ENCODE measurements around the gene EFL1.

EFL1 gene

GRCh38 chr15:82181371-82181770, 81.2 kb downstream of the EFL1 start:
- Histone ChIP-seq H3K27me3 (ENCODE audit: low read depth) (no peaks in the 10 kb centered on the region), H3K4me1 (peaks cover 23% of the 10 kb centered on the region), H3K9me3 (no peaks in the 10 kb centered on the region), H3K36me3 (replicated peaks) (no peaks in the 10 kb centered on the region), H3K4me3 (no peak overlapping the region)
- in situ Hi-C loops (cut with MboI; ENCODE audit: low sequenced_read_pairs) = no loop called here
- DNase-seq (ENCODE audit: low spot score in 2 of 2) = no peak

DNA sequence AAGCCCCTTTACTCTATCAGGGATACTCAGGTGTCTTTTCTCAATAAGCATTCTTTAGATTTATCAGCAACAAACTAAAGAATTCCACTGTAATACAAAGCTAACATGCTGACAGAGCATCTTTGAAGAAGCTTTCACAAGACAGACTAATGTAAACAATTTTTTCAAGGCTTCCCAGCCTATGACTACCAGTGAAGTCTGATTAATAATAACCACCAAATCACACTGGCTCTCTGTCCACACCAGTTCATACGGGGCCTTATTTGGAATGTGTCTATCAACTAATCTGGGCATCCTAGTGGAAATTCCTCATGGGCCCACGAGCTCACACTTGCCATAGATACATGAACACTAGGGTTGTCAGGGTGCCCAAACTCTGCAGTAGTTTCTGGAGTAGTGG, 84.5 kb downstream of the EFL1 start:
- H3K9me3 ChIP-seq = no peaks in the 10 kb centered on the region
- in situ Hi-C loops (cut with MboI; ENCODE audit: low sequenced_read_pairs) = no loop called here
- no peak overlapping the region for H3K4me3 ChIP-seq
- peaks cover 7% of the 10 kb centered on the region for H3K4me1 ChIP-seq
- no peaks in the 10 kb centered on the region for H3K36me3 ChIP-seq (replicated peaks)
- DNase-seq (ENCODE audit: low spot score in 2 of 2) = no peak
- H3K27me3 ChIP-seq (ENCODE audit: low read depth) = no peaks in the 10 kb centered on the region

DNA sequence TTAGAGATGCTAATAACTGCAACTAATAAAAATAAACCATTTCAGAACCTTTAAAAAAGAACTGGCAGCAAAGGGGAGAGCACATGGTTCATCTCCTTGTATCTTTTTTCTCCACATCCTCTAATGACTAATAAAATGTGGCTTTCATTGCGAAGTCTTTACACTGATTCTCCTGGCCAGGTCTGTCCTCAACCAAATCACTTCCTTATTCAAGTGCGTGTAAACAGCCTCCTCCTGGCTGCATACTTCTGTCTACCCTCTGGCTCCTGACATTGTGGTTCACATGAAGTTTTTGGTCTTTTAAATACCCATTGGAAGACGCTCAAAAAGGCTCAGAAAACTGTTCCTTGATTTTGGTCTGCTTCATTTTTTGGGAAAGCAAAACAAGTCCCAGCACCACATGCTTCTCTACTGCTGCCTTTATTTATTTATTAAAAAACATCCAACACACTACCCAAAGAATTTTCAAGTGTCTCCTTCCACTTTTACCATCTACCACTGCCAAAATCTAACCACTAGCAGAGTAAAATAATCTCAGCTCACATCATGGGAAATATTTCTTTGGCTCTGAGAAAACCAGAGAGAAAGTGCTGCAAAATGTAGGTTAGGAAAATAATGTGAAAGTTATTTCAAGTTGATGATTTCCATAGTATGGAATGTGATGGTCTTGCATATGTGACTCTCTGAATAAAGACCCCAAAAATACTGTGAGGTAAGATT, 85.1 kb downstream of the EFL1 start:
- no peak for DNase-seq (ENCODE audit: low spot score in 2 of 2)
- in situ Hi-C loops (cut with MboI; ENCODE audit: low sequenced_read_pairs) = no loop called here
- no peaks in the 10 kb centered on the region for H3K9me3 ChIP-seq
- H3K4me3 ChIP-seq = no peak overlapping the region
- H3K27me3 ChIP-seq (ENCODE audit: low read depth) = no peaks in the 10 kb centered on the region
- no peaks in the 10 kb centered on the region for H3K36me3 ChIP-seq (replicated peaks)
- H3K4me1 ChIP-seq = peaks cover 11% of the 10 kb centered on the region

DNA sequence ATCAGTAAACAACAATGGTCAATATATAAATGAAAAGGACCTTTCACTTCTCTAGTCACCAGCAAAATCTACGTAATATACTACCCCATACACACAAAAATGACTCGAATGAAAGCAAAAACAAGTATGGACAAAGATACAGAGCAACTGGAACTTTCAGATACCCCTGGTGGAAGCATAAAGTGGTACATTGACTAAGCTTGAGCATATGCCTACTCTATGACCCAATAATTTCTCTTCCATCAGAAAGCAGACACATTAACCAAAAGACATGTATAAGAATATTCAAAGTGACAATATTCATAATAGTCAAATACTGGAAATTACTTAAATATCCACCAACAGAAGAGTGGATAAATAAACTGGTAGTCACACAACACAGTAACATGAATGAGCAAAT, 86.0 kb downstream of the EFL1 start:
- in situ Hi-C loops (cut with MboI; ENCODE audit: low sequenced_read_pairs) = no loop called here

DNA sequence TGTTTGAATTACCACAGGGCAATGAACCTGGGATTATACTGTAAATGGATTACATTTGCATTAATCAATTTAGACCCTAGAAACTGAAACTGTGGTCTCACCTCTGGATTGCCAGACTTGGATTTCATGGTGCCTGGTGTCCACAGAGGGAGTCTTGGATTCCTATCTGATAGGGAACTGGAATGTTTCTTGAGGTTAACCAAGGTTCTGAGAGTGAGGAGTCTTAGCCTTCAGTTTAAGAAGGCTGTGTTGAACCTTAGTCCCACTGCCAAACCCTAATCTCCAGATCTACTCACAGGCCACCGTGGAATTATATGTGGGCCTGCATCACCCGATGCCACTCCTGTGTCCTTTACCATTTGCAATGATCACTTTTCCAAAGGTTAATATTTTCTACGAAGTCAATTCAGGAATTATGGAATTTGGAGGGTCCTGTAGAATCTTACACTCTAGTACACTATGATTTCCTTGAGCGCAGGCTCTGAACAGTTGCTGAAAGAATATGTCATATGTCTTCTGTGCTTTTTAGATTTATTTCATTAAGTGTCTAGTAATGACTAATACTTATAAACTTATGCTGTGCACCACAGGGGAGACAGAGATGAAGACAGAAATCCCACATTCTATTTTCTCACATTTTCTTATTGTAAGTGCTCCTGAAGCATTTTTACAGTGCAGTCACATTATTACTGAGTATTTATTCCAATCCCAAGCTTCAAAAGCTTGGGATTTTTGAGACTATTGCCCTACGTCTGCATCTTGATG, 87.9 kb downstream of the EFL1 start:
- no peaks in the 10 kb centered on the region for H3K9me3 ChIP-seq
- no peaks in the 10 kb centered on the region for H3K36me3 ChIP-seq (replicated peaks)
- no peak overlapping the region for H3K4me3 ChIP-seq
- in situ Hi-C loops (cut with MboI; ENCODE audit: low sequenced_read_pairs) = no loop called here
- H3K4me1 ChIP-seq = peaks cover 12% of the 10 kb centered on the region
- no peaks in the 10 kb centered on the region for H3K27me3 ChIP-seq (ENCODE audit: low read depth)
- no peak for DNase-seq (ENCODE audit: low spot score in 2 of 2)

More for the DNA sequence above, 86.0 kb downstream of the EFL1 start:
- H3K4me1 ChIP-seq = peaks cover 12% of the 10 kb centered on the region
- no peaks in the 10 kb centered on the region for H3K27me3 ChIP-seq (ENCODE audit: low read depth)
- no peaks in the 10 kb centered on the region for H3K9me3 ChIP-seq
- no peaks in the 10 kb centered on the region for H3K36me3 ChIP-seq (replicated peaks)
- DNase-seq (ENCODE audit: low spot score in 2 of 2) = no peak
- no peak overlapping the region for H3K4me3 ChIP-seq

DNA sequence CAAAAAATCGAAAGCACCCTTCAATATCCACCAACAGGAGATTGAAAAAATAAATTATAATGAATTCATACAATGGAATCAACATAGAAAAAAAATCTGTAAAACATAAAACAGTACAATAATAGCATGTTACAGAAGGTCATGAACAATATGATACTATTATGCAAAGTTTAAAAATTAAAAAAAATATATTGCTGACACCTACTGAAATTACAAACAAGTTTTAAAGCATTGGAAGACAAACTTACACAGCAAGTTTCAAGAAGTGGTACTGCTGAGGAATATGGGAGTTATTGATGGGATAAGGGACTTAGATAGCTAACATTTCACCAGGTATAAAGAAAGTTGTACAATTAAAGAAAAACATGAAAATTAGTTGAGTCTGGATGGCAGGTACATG, 89.4 kb downstream of the EFL1 start:
- in situ Hi-C loops (cut with MboI; ENCODE audit: low sequenced_read_pairs) = no loop called here

GRCh38 chr15:82172506-82172905, 90.0 kb downstream of the EFL1 start:
- Histone ChIP-seq H3K4me3 (no peak overlapping the region), H3K4me1 (peaks cover 12% of the 10 kb centered on the region), H3K9me3 (no peaks in the 10 kb centered on the region), H3K36me3 (replicated peaks) (no peaks in the 10 kb centered on the region), H3K27me3 (ENCODE audit: low read depth) (no peaks in the 10 kb centered on the region)
- in situ Hi-C loops (cut with MboI; ENCODE audit: low sequenced_read_pairs) = no loop called here
- no peak for DNase-seq (ENCODE audit: low spot score in 2 of 2)

More for the DNA sequence above, 89.4 kb downstream of the EFL1 start:
- no peak for DNase-seq (ENCODE audit: low spot score in 2 of 2)
- Histone ChIP-seq H3K36me3 (replicated peaks) (no peaks in the 10 kb centered on the region), H3K4me1 (peaks cover 12% of the 10 kb centered on the region), H3K9me3 (no peaks in the 10 kb centered on the region), H3K27me3 (ENCODE audit: low read depth) (no peaks in the 10 kb centered on the region), H3K4me3 (no peak overlapping the region)

GRCh38 chr15:82168757-82169156, 93.8 kb downstream of the EFL1 start:
- no peaks in the 10 kb centered on the region for H3K9me3 ChIP-seq
- H3K36me3 ChIP-seq (replicated peaks) = no peaks in the 10 kb centered on the region
- H3K4me1 ChIP-seq = peaks cover 7% of the 10 kb centered on the region; the same call in 1 of the 2 replicates
- DNase-seq (ENCODE audit: low spot score in 2 of 2) = no peak
- no peaks in the 10 kb centered on the region for H3K27me3 ChIP-seq (ENCODE audit: low read depth)
- no peak overlapping the region for H3K4me3 ChIP-seq
- in situ Hi-C loops (cut with MboI; ENCODE audit: low sequenced_read_pairs) = no loop called here

- Histone ChIP-seq H3K4me1 (peaks cover 7% of the 10 kb centered on the region; the same call in 1 of the 2 replicates), H3K9me3 (no peaks in the 10 kb centered on the region), H3K4me3 (no peak overlapping the region), H3K36me3 (replicated peaks) (no peaks in the 10 kb centered on the region), H3K27me3 (ENCODE audit: low read depth) (no peaks in the 10 kb centered on the region)
- in situ Hi-C loops (cut with MboI; ENCODE audit: low sequenced_read_pairs) = no loop called here
- no peak for DNase-seq (ENCODE audit: low spot score in 2 of 2)
These were observed 94.2 kb downstream of the EFL1 start for GRCh38 chr15:82168296-82168695.

GRCh38 chr15:82165948-82166376, 96.6 kb downstream of the EFL1 start:
- in situ Hi-C loops (cut with MboI; ENCODE audit: low sequenced_read_pairs) = no loop called here
- no peaks in the 10 kb centered on the region for H3K4me1 ChIP-seq
- no peak overlapping the region for H3K4me3 ChIP-seq
- no peaks in the 10 kb centered on the region for H3K27me3 ChIP-seq (ENCODE audit: low read depth)
- DNase-seq (ENCODE audit: low spot score in 2 of 2) = no peak
- 0 out of 2 replicates have a peak, but pooled peaks cover 3% of the 10 kb centered on the region for H3K36me3 ChIP-seq (replicated peaks)
- no peaks in the 10 kb centered on the region for H3K9me3 ChIP-seq

DNA sequence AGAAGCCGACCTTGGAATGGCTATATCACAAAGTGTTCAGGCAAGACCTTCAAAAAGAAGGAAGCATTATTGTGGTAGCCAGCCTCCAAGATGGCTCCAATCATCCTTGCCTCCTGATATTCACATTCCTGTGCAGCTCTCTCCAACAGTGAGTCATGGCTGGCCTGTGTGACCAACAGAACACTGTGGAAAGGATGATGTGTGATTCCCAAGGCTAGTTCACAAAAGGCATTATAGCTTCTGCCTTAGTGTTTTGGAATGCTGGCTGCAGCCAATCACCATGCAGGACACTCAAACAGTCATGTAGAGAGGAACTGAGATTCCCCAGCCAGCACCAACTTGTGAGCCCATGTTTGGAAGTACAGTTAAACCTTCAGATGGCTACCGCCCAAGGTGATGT, 102.6 kb downstream of the EFL1 start:
- no peak overlapping the region for H3K4me3 ChIP-seq
- no peaks in the 10 kb centered on the region for H3K9me3 ChIP-seq
- H3K36me3 ChIP-seq (replicated peaks) = peaks cover 14% of the 10 kb centered on the region; the same call in 1 of the 2 replicates
- DNase-seq (ENCODE audit: low spot score in 2 of 2) = no peak
- no peaks in the 10 kb centered on the region for H3K27me3 ChIP-seq (ENCODE audit: low read depth)
- in situ Hi-C loops (cut with MboI; ENCODE audit: low sequenced_read_pairs) = no loop called here
- H3K4me1 ChIP-seq = no peaks in the 10 kb centered on the region

DNA sequence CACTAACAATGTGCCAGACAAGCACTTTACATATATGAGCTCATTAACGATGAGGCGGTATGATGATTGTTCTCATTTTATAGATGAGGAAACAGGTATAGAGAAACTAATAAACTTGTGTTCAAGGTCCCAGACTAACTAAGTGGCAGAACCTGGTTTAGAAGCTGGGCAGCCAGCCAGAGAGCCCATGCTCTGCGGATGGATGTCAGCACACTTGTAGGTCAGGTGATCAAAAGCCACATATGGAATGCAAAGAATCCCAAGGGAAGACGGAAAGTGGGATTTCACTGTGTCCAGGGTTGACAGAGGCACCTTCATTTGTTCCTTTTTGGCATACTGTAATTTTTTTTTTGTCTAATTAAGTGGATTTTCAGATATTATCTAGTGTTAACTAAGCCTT, 103.7 kb downstream of the EFL1 start:
- in situ Hi-C loops (cut with MboI; ENCODE audit: low sequenced_read_pairs) = no loop called here
- Histone ChIP-seq H3K36me3 (replicated peaks) (peaks cover 14% of the 10 kb centered on the region; the same call in 1 of the 2 replicates), H3K9me3 (no peaks in the 10 kb centered on the region)

DNA sequence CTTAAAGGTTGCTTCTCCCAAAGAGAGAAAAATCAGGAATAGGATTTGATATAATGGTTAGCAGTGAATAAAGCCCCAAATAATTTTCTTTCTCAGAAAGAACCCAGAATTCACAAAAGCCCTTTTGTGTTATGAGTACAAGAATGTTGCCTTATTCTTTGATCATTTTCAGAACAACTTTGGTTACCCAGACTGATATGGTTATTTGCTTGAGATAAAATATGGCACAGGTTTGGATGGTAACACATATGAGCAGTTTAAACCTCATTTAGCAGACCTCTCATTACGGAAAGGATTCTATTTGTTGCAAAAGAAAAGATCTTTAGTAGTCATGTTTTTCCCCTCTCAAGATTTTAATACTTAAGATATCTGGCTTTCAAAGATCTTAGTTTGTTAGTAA, 111.9 kb downstream of the EFL1 start:
- in situ Hi-C loops (cut with MboI; ENCODE audit: low sequenced_read_pairs) = no loop called here
- Histone ChIP-seq H3K4me3 (no peak overlapping the region), H3K4me1 (no peaks in the 10 kb centered on the region), H3K27me3 (ENCODE audit: low read depth) (no peaks in the 10 kb centered on the region), H3K9me3 (no peaks in the 10 kb centered on the region), H3K36me3 (replicated peaks) (peaks cover 8% of the 10 kb centered on the region)
- no peak for DNase-seq (ENCODE audit: low spot score in 2 of 2)

More for the DNA sequence above, 103.7 kb downstream of the EFL1 start:
- H3K4me1 ChIP-seq = no peaks in the 10 kb centered on the region
- no peak for DNase-seq (ENCODE audit: low spot score in 2 of 2)
- no peaks in the 10 kb centered on the region for H3K27me3 ChIP-seq (ENCODE audit: low read depth)
- no peak overlapping the region for H3K4me3 ChIP-seq

GRCh38 chr15:82146990-82147461, 115.5 kb downstream of the EFL1 start:
- in situ Hi-C loops (cut with MboI; ENCODE audit: low sequenced_read_pairs) = no loop called here
- H3K27me3 ChIP-seq (ENCODE audit: low read depth) = no peaks in the 10 kb centered on the region
- DNase-seq (ENCODE audit: low spot score in 2 of 2) = no peak
- H3K4me1 ChIP-seq = no peaks in the 10 kb centered on the region
- no peak overlapping the region for H3K4me3 ChIP-seq
- no peaks in the 10 kb centered on the region for H3K9me3 ChIP-seq
- peaks cover 4% of the 10 kb centered on the region for H3K36me3 ChIP-seq (replicated peaks)

All from HAP-1 (cell line).